GM21526 (cell line): ENCODE data around the gene WASF1.
"Not testable (repeated sequence)": the region's sequence is repeated elsewhere in the genome, so short reads cannot be mapped to it uniquely, and the experiment has no call there.

Experiments
- ATAC-seq: cut with Tn5 transposase; IDR thresholded peaks from one replicate; pipeline ENCODE4 v1.9.1; 2021; ENCODE audit warnings: moderate library complexity; ENCODE audit not compliant: unreplicated experiment, low FRiP score

The WASF1 gene

GRCh38 chr6:110095101-110095500, 84.4 kb downstream of the WASF1 start:
- no peak for ATAC-seq

- ATAC-seq, result no peak
These were observed 85.5 kb downstream of the WASF1 start for GRCh38 chr6:110093981-110094380.

GRCh38 chr6:110090876-110091275, 88.6 kb downstream of the WASF1 start:
- ATAC-seq, result no peak

DNA sequence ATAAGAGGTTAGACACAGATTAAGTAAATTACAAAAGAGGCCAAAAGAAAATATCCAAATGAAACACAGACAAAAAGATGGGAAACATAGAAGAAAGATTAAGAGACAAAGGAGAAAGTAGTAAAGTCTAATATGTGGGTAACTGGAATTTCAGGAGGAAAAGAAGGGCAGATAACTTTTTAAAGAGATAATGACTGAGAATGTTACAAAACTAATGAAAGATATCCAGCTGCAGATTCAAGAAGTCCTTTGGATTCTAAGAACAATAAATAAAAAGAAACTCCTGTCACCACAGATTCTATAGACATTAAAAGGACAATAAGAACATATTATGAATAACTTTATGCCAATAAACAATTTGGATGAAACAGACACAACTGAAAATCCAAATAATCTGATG, 90.1 kb downstream of the WASF1 start:
- ATAC-seq, result no peak

DNA sequence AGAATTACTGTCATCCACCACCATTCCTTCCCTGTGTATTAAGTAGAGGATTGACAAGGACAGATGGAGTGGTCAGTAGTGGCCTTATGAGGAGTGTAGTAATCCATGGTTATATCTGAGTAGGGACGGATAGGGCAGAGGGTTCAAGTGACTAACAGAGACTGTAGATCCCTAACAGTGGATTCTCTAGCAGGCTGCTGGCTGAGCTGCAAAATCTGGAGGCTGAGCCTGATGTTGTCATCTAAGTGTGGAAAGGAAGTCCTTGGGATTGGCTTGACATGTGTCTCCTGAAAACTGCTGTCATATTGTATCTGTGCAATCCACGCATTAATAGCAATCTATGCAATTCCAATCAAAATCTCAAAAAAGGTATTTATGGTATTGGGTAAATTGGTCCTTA, 94.2 kb downstream of the WASF1 start:
- ATAC-seq, result no peak

- no peak for ATAC-seq
These were observed 95.4 kb downstream of the WASF1 start for GRCh38 chr6:110083875-110084585.

- ATAC-seq, result no peak
These were observed 104.1 kb downstream of the WASF1 start for GRCh38 chr6:110075406-110075805.

DNA sequence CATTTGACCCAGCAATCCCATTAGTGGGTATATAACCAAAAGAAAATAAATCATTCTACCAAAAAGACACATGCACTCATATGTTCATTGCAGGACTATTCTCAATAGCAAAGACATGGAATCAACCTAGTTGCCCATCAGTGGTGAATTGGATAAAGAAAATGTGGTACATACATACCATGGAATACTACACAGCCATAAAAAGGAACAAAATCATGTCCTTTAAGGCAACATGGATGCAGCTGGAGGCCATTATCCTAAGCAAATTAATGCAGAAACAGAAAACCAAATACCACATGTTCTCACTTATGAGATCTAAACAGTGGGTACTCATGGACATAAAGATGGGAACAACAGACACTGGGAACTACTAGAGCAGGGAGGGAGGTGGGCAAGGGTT, 106.0 kb downstream of the WASF1 start:
- ATAC-seq, result not testable (repeated sequence)

- ATAC-seq, result no peak
These were observed 110.9 kb downstream of the WASF1 start for GRCh38 chr6:110068592-110068967.

- ATAC-seq, result no peak
These were observed 111.5 kb downstream of the WASF1 start for GRCh38 chr6:110067837-110068591.

DNA sequence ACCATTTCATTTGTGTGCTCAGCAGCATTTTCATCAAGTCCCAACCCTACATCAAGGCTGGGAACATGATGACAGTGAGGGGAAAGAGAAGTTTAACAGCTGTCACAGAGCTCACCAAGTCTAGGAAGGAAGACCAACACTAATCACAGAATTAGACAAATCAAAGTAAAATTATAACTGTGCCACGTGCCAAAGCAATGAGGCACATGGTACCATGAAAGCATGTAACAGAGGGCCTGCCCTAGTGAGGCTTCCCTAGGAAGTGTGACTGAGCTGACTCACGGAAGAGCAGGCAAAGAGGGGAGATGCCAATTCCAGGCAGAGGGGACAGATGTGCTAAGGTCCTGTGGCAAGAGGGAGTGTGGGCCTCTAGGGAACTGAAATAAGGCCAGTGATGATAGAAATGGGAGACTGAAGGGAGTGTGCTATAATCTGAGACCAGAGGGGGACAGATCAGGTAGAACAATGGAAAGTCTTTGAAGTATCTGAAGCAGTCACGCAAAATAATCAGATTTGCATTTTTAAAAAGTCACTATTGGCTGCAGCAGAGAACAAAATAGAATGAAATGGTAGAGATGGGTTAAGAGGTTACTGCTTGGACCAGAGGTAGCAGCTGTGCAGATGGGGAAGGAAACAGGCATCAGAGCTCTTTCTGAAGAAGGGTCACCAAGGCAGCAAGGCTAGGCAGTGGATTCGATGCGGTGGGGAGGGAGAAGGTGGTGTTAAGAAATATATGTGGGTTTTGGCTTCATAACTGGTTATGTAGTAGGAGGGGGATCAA, 114.5 kb downstream of the WASF1 start:
- no peak for ATAC-seq

DNA sequence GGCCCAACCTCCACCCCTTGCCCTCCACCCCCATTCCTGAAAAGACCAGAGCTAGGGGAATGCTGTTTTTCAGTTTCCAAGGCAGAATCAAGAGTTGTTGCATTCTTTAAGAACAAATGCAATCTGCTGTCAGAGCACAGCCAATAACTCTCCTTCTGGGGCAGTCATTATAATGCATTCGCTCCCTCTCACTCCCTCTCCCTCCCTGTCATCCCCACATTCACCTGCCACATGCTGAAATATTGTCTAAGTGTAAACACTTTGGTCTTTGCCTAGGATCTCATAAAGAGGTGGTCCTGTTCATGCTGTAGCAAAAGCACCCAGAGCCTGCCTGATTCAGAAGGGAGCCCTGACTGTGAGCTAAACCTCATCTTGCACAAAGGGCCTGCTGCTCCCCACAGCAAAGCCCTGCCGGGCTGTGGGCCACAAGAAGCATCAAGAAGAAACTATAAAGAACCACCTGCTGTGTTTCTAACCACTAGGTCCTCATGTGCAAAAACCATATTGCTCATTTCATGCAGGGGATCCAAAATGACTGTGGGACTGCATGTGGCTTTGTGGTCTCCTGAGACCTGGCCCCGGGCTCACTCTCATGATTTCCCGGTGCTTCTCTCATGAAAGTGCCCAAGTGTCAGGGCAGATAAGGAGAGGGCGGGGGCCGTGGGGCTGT, 115.7 kb downstream of the WASF1 start:
- no peak for ATAC-seq

DNA sequence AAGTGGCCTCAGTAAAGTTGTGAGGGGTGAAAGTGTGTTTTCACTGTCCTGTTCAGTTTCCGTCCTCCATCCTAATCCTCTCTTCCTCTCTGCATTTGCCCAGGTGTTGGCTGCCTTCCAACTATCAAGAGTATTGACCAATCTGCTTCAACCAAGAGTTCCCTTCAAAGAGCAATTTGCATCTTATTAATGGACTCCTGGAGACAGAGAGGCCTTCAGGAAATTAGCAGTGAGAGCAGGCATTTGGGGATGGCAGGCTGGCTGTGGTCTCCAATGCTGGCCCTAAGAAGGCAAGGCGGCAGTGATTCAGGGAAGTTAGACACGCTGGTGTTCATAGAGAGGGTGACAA, 124.1 kb downstream of the WASF1 start:
- no peak for ATAC-seq

GRCh38 chr6:110054664-110055386, 124.6 kb downstream of the WASF1 start:
- ATAC-seq, result no peak

- no peak for ATAC-seq
These were observed 125.9 kb downstream of the WASF1 start for GRCh38 chr6:110053395-110054240.

- ATAC-seq, result no peak
These were observed 129.0 kb downstream of the WASF1 start for GRCh38 chr6:110050440-110050813.
